Ovary (tissue), 3 donors: ENCODE data around the gene RNF223.

Experiments used
- POLR2A ChIP-seq: fragments of 450-650 bp; IDR thresholded peaks from one replicate; pipeline ENCODE4 v1.6.1; 2017; ENCODE audit warnings: antibody characterized with exemption, mild to moderate bottlenecking, moderate library complexity
- TF ChIP-seq, protein P1 (sequence below), 3 donors: fragments of 450-650 bp in 2 of 3; fragments of 200-600 bp in 1 of 3; IDR thresholded peaks; one replicate each; pipeline versions ENCODE4 v1.5.1 to v1.8.0; 2016 to 2022; ENCODE audit warnings: antibody characterized with exemption in 3 of 3, mild to moderate bottlenecking in 1 of 3
- donor health status: DM: no; HTN: no; CAD: no.

- TF ChIP-seq, protein P1, sequence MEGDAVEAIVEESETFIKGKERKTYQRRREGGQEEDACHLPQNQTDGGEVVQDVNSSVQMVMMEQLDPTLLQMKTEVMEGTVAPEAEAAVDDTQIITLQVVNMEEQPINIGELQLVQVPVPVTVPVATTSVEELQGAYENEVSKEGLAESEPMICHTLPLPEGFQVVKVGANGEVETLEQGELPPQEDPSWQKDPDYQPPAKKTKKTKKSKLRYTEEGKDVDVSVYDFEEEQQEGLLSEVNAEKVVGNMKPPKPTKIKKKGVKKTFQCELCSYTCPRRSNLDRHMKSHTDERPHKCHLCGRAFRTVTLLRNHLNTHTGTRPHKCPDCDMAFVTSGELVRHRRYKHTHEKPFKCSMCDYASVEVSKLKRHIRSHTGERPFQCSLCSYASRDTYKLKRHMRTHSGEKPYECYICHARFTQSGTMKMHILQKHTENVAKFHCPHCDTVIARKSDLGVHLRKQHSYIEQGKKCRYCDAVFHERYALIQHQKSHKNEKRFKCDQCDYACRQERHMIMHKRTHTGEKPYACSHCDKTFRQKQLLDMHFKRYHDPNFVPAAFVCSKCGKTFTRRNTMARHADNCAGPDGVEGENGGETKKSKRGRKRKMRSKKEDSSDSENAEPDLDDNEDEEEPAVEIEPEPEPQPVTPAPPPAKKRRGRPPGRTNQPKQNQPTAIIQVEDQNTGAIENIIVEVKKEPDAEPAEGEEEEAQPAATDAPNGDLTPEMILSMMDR (IDR thresholded peaks at IDR 0.05) = no peak
- no peak for TF ChIP-seq POLR2A
These were observed 6.1 kb downstream of the RNF223 start for GRCh38 chr1:1067860-1068516.
